Measurements from ENCODE around the gene FKBP2. TPM values are rescaled to one million over a fixed set of nuclear protein-coding genes. Genes with fewer than 3 reads are reported as not detected.

FKBP2 gene
- total RNA-seq, 1 donor from 2014 or later, result 45.6 TPM

DNA sequence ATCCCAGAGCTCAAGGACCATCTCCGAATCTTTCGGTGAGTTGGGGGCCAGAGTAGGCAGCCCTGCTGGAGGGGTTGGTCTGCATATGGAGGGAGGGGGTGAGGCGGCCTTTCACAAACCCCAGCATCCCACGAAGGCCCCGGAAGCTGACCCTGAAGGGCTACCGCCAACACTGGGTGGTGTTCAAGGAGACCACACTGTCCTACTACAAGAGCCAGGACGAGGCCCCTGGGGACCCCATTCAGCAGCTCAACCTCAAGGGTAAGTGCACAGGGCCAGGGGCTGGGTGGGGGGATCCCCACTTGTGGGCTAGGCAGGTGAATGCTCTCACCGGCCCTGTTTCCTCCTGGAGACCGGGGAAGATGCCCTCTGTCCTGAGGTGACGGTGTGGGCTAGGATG is 21.1 kb upstream of the FKBP2 start:
- DNase-seq, result no peak

DNA sequence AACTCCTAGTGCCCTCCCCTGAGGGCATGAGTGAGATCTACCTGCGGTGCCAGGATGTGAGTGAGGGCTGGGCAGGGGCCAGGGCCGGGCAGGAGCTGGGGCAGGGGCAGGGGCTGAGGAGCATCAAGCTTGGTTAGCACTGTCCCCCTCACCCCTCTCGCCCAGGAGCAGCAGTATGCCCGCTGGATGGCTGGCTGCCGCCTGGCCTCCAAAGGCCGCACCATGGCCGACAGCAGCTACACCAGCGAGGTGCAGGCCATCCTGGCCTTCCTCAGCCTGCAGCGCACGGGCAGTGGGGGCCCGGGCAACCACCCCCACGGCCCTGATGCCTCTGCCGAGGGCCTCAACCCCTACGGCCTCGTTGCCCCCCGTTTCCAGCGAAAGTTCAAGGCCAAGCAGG is 20.6 kb upstream of the FKBP2 start:
- no peak for DNase-seq

- DNase-seq, result no peak
Measured at GRCh38 chr11:64220798-64221197, 20.1 kb upstream of the FKBP2 start.

- no peak for DNase-seq
Measured at GRCh38 chr11:64222651-64223000, 18.3 kb upstream of the FKBP2 start.

- no peak for DNase-seq
Measured at GRCh38 chr11:64223001-64223651, 17.8 kb upstream of the FKBP2 start.

GRCh38 chr11:64224151-64224890 is 16.6 kb upstream of the FKBP2 start:
- DNase-seq, result peak; percentile 25

DNA sequence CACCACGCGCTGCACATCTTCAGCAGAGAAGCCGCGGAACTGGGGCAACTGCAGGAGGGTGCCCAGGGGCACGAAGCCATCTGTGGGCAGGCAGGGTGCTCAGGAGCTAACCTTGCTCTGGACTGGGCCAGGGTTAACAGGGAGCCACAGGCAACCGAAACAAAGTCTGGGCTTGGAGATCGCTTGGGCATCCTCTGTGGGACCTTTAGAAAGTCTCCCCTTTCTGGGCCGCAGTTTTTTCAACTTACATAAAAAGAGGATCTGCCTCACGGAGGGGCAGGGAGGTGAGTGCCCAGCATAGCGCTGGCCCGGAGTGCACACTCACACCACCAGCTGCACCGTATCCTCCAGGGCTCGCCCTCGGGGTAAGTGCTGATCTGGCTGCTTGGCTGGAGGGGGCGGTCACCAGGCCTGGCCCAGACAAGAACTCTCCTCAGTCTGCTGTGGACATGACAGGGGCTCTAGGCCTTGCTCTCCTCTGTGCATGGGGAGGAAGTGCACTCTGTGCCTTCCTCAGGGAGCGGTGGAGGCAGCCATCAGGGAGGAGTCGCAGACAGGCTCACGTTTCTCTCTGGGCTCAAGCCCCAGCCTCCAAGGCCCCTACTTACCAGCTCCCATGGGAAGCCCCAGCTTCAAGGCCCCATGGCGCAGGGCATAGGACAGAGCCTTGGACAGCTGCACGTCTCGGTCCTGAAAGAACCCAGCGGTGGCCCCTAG is 15.8 kb upstream of the FKBP2 start:
- no peak for DNase-seq

DNA sequence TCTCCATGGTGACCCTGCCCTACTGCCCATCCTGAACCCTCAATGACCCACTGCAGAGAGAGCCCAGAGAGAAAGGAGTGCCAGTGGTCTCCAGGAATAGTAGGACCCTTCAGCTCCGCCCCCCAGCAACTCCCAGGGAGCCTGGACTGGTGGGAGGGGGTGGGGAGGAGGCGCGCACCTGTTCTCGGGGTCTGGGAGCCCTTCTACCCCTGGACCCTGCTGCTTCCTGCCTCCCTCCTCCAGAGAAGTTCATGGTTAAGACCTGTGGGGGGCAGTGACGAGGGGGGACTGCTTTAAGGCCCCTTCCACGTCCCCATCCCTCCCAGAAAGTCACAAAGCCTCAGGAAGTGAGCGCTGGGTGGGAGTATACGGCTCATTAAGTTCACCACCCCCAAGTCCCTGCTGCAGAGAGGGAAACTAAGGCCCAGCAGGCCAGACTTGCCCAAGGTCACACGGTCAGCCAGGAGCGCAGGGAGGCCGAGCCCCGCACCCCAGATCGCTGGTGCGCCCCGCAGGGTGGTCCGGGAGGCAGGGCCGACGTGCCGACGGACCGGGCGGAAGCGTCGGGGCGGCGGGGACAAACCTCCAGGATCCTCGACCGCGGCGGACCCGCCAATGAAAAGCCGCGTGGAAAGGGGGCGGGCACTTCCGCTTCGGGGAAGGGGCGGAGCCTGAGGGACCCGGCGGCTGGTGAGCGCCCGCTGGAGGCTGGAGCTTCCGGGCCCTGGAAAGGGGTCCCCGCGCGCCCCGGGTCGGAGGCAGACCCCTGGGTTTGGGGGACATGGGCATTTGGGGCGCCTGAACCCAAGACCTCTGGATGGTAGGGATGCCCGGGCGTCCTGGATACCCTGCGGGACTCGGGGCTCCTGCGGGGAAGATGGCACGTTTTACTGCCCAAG is 15.0 kb upstream of the FKBP2 start, which contains the start of the genes NUDT22 and TRPT1:
Gene NUDT22 (plus strand): TSS at position 667 of the 899 bp plus-strand sequence. CDS start 379 bp downstream, outside the sequence.
Gene TRPT1 (minus strand): TSS at position 579 of the 899 bp plus-strand sequence. CDS start 326 bp downstream, at position 253.
- DNase-seq, result peak; percentile 85

DNA sequence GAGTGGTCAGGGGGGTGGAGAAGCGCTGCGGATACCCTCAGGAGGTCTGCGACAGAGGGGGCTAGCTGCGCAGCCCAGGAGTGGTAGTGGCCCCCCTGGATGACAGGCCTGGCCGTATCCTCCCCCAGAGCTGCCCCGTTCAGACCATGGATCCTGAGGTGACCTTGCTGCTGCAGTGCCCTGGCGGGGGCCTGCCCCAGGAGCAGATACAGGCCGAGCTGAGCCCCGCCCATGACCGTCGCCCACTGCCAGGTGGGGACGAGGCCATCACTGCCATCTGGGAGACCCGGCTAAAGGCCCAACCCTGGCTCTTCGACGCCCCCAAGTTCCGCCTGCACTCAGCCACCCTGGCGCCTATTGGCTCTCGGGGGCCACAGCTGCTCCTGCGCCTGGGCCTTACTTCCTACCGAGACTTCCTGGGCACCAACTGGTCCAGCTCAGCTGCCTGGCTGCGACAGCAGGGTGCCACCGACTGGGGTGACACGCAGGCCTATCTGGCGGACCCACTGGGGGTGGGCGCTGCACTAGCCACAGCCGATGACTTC is 14.3 kb upstream of the FKBP2 start:
- DNase-seq, result peak; percentile 21

DNA sequence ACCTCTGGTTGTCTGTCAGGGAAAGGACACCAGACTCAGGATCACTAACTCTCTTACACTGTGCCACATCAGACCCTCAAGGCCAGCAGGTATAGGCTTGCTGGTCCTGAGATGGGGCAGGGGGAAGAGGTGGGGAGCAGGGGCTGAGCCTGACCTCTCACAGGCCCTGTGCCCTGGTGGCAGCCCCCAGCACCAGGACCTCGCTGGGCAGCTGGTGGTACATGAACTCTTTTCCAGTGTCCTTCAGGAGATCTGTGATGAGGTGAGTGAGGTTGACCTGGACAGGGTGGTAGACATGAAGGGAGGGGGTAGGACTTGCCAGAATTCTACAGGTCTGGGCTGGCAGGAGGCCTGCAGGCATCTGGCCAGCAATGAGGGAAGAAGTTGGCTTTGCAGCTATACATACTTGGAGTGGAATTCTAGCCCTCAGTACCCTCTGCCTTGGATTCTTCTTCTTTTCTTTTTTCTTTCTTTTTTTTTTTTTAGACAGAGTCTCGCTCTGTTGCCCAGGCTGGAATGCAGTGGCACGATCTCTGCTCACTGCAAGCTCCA is 13.4 kb upstream of the FKBP2 start:
- DNase-seq, result no peak

DNA sequence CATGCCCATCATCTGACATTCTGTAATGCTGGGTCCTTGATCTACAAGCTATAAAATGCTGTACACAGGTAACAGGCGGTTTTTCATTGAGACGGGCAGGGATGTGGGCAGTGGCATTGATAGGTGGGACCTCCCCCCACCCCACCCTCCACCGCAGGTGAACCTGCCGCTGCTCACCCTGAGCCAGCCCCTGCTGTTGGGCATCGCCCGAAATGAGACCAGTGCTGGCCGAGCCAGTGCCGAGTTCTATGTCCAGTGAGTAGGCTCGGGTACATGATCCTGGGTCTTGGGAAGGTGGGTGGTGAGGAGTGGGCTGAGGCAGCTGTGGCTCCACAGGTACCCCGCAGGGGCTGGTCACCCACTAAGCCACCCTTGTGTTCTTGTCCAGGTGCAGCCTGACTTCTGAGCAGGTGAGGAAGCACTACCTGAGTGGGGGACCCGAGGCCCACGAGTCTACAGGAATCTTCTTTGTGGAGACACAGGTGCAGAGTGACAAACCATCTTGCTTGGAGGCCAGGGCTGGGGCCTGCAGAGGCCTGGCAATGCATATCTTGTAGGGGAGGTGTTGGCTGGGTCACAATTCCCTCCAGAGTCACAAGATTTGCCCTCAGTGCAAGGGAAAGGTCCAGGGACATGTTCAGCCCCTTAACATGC is 11.7 kb upstream of the FKBP2 start:
- DNase-seq, result no peak

DNA sequence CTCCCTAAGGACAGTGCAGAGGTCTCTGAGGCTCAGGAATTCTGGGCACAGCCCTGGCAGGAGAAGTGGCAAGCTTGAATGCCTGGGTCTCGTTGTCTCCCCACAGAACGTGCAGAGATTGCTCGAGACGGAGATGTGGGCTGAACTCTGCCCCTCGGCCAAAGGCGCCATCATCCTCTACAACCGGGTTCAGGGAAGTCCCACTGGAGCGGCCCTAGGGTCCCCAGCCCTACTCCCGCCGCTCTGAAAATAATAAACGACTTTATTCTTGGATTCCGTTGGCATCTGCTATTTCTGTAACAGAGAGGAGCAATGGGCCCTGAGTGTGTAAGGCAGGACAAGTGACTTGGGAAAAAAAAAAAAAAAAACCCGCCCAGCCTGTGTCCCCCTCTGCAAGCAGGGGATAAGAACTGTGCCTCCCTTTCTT is 11.1 kb upstream of the FKBP2 start:
- DNase-seq, result no peak

GRCh38 chr11:64230171-64230984 is 10.5 kb upstream of the FKBP2 start, which contains the start of gene DNAJC4:
DNAJC4 (plus strand) TSS chr11:64230548; CDS start chr11:64230855, 307 bp downstream.
- peak; percentile 92 for DNase-seq

- DNase-seq, result peak; percentile 23
Measured at GRCh38 chr11:64230985-64231365, 9.9 kb upstream of the FKBP2 start.

- no peak for DNase-seq
Measured at GRCh38 chr11:64231546-64231945, 9.3 kb upstream of the FKBP2 start.

DNA sequence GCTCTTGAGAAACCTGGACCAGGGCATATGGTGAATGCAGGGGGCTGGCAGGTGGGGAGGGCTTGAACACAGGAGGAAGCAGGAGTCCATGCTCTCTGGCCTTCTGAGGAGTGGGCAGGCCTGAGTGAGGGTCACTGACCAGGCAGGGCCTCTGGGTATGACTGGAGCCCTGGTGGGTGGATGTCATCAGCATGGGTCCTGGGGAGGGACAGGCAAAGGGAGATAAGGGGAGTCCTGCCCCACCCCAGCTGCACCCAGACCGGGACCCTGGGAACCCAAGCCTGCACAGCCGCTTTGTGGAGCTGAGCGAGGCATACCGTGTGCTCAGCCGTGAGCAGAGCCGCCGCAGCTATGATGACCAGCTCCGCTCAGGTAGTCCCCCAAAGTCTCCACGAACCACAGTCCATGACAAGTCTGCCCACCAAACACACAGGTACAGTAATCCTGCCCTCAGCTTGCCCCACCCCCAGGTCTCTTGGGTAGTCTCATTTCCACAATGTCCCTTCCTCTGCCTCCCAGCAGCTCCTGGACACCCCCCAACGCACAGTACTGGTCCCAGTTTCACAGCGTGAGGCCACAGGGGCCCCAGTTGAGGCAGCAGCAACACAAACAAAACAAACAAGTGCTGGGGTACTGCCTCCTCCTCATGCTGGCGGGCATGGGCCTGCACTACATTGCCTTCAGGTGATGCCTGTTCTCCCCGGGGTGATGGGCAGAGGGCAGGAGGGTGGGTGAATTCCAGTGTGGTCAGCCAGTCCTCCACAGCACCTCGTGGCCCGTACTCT is 8.5 kb upstream of the FKBP2 start:
- no peak for DNase-seq

- no peak for DNase-seq
Measured at GRCh38 chr11:64232967-64233315, 8.0 kb upstream of the FKBP2 start.

GRCh38 chr11:64233913-64234586 is 6.8 kb upstream of the FKBP2 start, which contains the start of gene VEGFB:
VEGFB (plus strand) TSS chr11:64234584; CDS start chr11:64234834, 250 bp downstream.
- peak; percentile 63 for DNase-seq
